Peyer's patch (tissue), 4 donors: Measurements from ENCODE around the gene SLC38A7.

Experiments used
- POLR2A ChIP-seq, 2 donors: fragments of 450-650 bp; IDR thresholded peaks; one replicate each; pipeline ENCODE4 v1.5.1; 2017; ENCODE audit warnings: antibody characterized with exemption in 2 of 2, mild to moderate bottlenecking in 2 of 2, moderate library complexity in 2 of 2
- TF ChIP-seq, protein P1 (sequence below), 6 experiments: fragments of 450-650 bp in 4 of 6; fragments of 200-600 bp in 2 of 6; sonication (generic) in 1 of 6; IDR thresholded peaks; one replicate each; pipeline ENCODE4 v1.5.1; 2017 to 2019; ENCODE audit warnings: antibody characterized with exemption in 6 of 6, mild to moderate bottlenecking in 3 of 6, moderate library complexity in 1 of 6

DNA sequence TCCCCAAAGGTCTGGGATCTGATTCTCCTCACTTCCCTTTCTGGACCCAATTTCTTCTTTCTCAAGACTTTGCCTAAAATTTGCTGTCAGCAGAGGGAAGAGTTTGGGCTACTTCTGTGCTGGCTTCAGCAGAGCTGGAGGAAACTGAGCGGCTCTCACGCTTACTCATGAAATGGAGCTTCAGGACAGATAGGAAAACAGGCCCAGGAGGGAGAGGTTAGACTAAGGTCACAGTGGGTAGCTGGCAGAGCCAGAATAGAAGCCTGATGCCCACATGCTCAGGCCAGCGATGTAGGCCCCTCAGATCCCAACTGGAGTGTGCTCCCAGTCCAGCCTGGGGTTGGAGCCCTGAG lies 593 bp downstream of the SLC38A7 start:
- TF ChIP-seq, protein P1, sequence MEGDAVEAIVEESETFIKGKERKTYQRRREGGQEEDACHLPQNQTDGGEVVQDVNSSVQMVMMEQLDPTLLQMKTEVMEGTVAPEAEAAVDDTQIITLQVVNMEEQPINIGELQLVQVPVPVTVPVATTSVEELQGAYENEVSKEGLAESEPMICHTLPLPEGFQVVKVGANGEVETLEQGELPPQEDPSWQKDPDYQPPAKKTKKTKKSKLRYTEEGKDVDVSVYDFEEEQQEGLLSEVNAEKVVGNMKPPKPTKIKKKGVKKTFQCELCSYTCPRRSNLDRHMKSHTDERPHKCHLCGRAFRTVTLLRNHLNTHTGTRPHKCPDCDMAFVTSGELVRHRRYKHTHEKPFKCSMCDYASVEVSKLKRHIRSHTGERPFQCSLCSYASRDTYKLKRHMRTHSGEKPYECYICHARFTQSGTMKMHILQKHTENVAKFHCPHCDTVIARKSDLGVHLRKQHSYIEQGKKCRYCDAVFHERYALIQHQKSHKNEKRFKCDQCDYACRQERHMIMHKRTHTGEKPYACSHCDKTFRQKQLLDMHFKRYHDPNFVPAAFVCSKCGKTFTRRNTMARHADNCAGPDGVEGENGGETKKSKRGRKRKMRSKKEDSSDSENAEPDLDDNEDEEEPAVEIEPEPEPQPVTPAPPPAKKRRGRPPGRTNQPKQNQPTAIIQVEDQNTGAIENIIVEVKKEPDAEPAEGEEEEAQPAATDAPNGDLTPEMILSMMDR (IDR thresholded peaks at IDR 0.05), result no peak
- TF ChIP-seq POLR2A (IDR thresholded peaks at IDR 0.05), result no peak
